OCI-LY3 (cell line): ENCODE measurements around the gene TTC9.

Experiments used
- H2AFZ ChIP-seq: fragments of 200-600, 300-600 bp; shearing (Covaris generic); 2 replicates; pipeline ENCODE4 v1.6.0; 2014; ENCODE audit warnings: antibody characterized with exemption, low read depth, low read length
- H3K27ac ChIP-seq: fragments of 200-600, 300-600 bp; sonication (generic); 2 replicates; pipeline ENCODE4 v1.5.1; 2014; ENCODE audit warnings: mild to moderate bottlenecking, low read length, moderate library complexity, mixed read lengths
- H3K27me3 ChIP-seq: fragments of 200-600, 300-600 bp; sonication (generic); 2 replicates; pipeline ENCODE4 v1.6.1; 2014; ENCODE audit warnings: low read depth, low read length, mixed read lengths
- H3K36me3 ChIP-seq: fragments of 200-600, 300-600 bp; sonication (generic); replicated peaks from 2 replicates; pipeline ENCODE3; 2014; ENCODE audit warnings: low read depth, low read length, mixed read lengths
- H3K4me1 ChIP-seq: fragments of 300-600, 200-600 bp; sonication (generic); 2 replicates; pipeline ENCODE4 v1.6.1; 2014; ENCODE audit warnings: low read length, mixed read lengths
- H3K4me2 ChIP-seq: fragments of 200-600, 300-600 bp; sonication (generic); 2 replicates; pipeline ENCODE4 v1.6.1; 2014; ENCODE audit warnings: low read length, mixed read lengths
- H3K4me3 ChIP-seq: fragments of 300-600, 200-600 bp; sonication (generic); 2 replicates; pipeline ENCODE4 v1.5.1; 2014; ENCODE audit warnings: antibody characterized with exemption, mild to moderate bottlenecking, low read length, moderate library complexity
- H3K79me2 ChIP-seq: fragments of 300-600, 200-600 bp; shearing (Covaris generic); 2 replicates; pipeline ENCODE4 v1.6.1; 2014; ENCODE audit warnings: mild to moderate bottlenecking, low read length, mixed read lengths
- H3K9ac ChIP-seq: fragments of 300-600, 200-600 bp; shearing (Covaris generic); 2 replicates; pipeline ENCODE4 v1.6.0; 2014; ENCODE audit warnings: mild to moderate bottlenecking, low read length, moderate library complexity
- H3K9me3 ChIP-seq: fragments of 200-600, 300-600 bp; shearing (Covaris generic); 2 replicates; pipeline ENCODE4 v1.6.1; 2014; ENCODE audit warnings: low read length, mixed read lengths; ENCODE audit not compliant: insufficient read depth
- H4K20me1 ChIP-seq: fragments of 200-600, 300-600 bp; sonication (generic); 2 replicates; pipeline ENCODE4 v1.6.1; 2016; ENCODE audit warnings: low read length, mixed read lengths; ENCODE audit not compliant: insufficient read depth
- CTCF ChIP-seq: fragments of 200-600, 300-600 bp; sonication (generic); IDR thresholded peaks from 2 replicates; pipeline ENCODE4 v1.5.1; 2014; ENCODE audit warnings: antibody characterized with exemption, low read length, low read depth
- EZH2phosphoT487 ChIP-seq: fragments of 200-600 bp; shearing (Covaris generic); IDR thresholded peaks from 2 replicates; pipeline ENCODE4 v1.6.1; 2018; ENCODE audit warnings: antibody characterized with exemption, mixed run types, low read depth

TTC9 gene

GRCh38 chr14:70655110-70655826 lies 13.6 kb downstream of the TTC9 start:
- Histone ChIP-seq H3K4me3 (no peak overlapping the region), H2AFZ (no peak overlapping the region), H3K79me2 (no peaks in the 10 kb centered on the region), H3K27me3 (peaks cover 11% of the 10 kb centered on the region), H3K9me3 (peaks cover 3% of the 10 kb centered on the region; the same call in 1 of the 2 replicates), H3K4me1 (peaks cover 9% of the 10 kb centered on the region), H3K4me2 (no peak overlapping the region), H3K36me3 (no peaks in the 10 kb centered on the region), H3K27ac (no peak overlapping the region), H4K20me1 (no peaks in the 10 kb centered on the region), H3K9ac (no peak overlapping the region)
- TF ChIP-seq CTCF = no peak

GRCh38 chr14:70658899-70659298 lies 17.2 kb downstream of the TTC9 start:
- H3K4me2 ChIP-seq = 0 out of 2 replicates have a peak overlapping the region, but pooled peaks have one; percentile 3
- H3K27ac ChIP-seq = no peak overlapping the region
- peaks cover 8% of the 10 kb centered on the region for H3K27me3 ChIP-seq
- TF ChIP-seq CTCF (no peak), EZH2phosphoT487 (no peak)
- H3K4me1 ChIP-seq = peaks cover 9% of the 10 kb centered on the region
- H3K4me3 ChIP-seq = no peak overlapping the region
- no peak overlapping the region for H3K9ac ChIP-seq
- H3K79me2 ChIP-seq = no peaks in the 10 kb centered on the region
- no peaks in the 10 kb centered on the region for H3K36me3 ChIP-seq
- H3K9me3 ChIP-seq = peaks cover 3% of the 10 kb centered on the region; the same call in 1 of the 2 replicates
- no peaks in the 10 kb centered on the region for H4K20me1 ChIP-seq
- no peak overlapping the region for H2AFZ ChIP-seq

GRCh38 chr14:70660967-70661893 lies 19.5 kb downstream of the TTC9 start:
- H3K27me3 ChIP-seq = peaks cover 6% of the 10 kb centered on the region; the same call in 1 of the 2 replicates
- no peaks in the 10 kb centered on the region for H3K79me2 ChIP-seq
- no peak overlapping the region for H3K27ac ChIP-seq
- H3K4me2 ChIP-seq = no peak overlapping the region
- H4K20me1 ChIP-seq = no peaks in the 10 kb centered on the region
- no peaks in the 10 kb centered on the region for H3K36me3 ChIP-seq
- H3K9me3 ChIP-seq = no peaks in the 10 kb centered on the region; the same call in 1 of the 2 replicates
- no peak overlapping the region for H3K4me3 ChIP-seq
- no peak overlapping the region for H2AFZ ChIP-seq
- peaks cover 26% of the 10 kb centered on the region for H3K4me1 ChIP-seq
- H3K9ac ChIP-seq = no peak overlapping the region
- peak; percentile 21; the same call in 1 of the 2 replicates for TF ChIP-seq CTCF
- TF ChIP-seq EZH2phosphoT487 = no peak

GRCh38 chr14:70662080-70662479 lies 20.4 kb downstream of the TTC9 start:
- no peaks in the 10 kb centered on the region for H3K36me3 ChIP-seq
- H3K9me3 ChIP-seq = no peaks in the 10 kb centered on the region; the same call in 1 of the 2 replicates
- H3K27me3 ChIP-seq = no peaks in the 10 kb centered on the region
- no peak overlapping the region for H2AFZ ChIP-seq
- no peak overlapping the region for H3K4me3 ChIP-seq
- H3K4me2 ChIP-seq = no peak overlapping the region
- H3K27ac ChIP-seq = no peak overlapping the region
- TF ChIP-seq EZH2phosphoT487 (no peak), CTCF (no peak)
- H3K9ac ChIP-seq = no peak overlapping the region
- H4K20me1 ChIP-seq = no peaks in the 10 kb centered on the region
- H3K79me2 ChIP-seq = no peaks in the 10 kb centered on the region
- H3K4me1 ChIP-seq = peaks cover 29% of the 10 kb centered on the region
